GM12878 (cell line): Measurements from ENCODE around the gene DPF3. TPM values are rescaled to one million over a fixed set of nuclear protein-coding genes. Genes with fewer than 3 reads are reported as not detected.

Experiments
- ATAC-seq: fragments of 200-7000 bp; cut with Tn5 transposase; 3 replicates; pipeline ENCODE4 v1.9.1; 2020; ENCODE audit warnings: mild to moderate bottlenecking, moderate library complexity
- BruUV-seq: library from RNA; stranded (reverse); fragments of 400-500 nt; replicated peaks from 2 replicates; lab custom pipeline; 2021; lab: Mats Ljungman, UMichigan
- CTCF ChIA-PET: fragments of 300-600 bp; sonication (Branson Sonifier 250); formaldehyde crosslinking; extraction: SDS; loops from one replicate; lab custom pipeline; 2021; ENCODE audit warnings: inconsistent platforms; lab: Yijun Ruan, JAX
- POLR2A ChIA-PET: fragments of 350-600 bp; formaldehyde crosslinking; extraction: SDS; loops from one replicate; lab custom pipeline; 2021; ENCODE audit warnings: inconsistent platforms; lab: Charles Lee
- RAD21 ChIA-PET: fragments of 300-600 bp; sonication (Branson Sonifier 250); formaldehyde crosslinking; loops from one replicate; lab custom pipeline; 2023; ENCODE audit warnings: antibody characterized with exemption; ENCODE audit not compliant: unreplicated experiment; lab: Charles Lee
- SMC1A ChIA-PET: fragments of 300-600 bp; sonication (Branson Sonifier 250); formaldehyde crosslinking; loops from one replicate; lab custom pipeline; 2023; ENCODE audit not compliant: unreplicated experiment, uncharacterized antibody; lab: Charles Lee
- DNase-seq: peaks from one replicate; pipeline ENCODE4 v3.0.0-alpha.2; 2011; ENCODE audit warnings: low read depth, low spot score
- FAIRE-seq: peaks from 3 replicates; lab custom pipeline; 2011; peaks lifted over from hg19 to GRCh38; lab: Jason Lieb, UNC
- H2AFZ ChIP-seq: 2 replicates; pipeline ENCODE4 v1.6.0; 2011; ENCODE audit warnings: low read depth, low read length, control low read depth; ENCODE audit not compliant: control insufficient read depth
- H3K27ac ChIP-seq: 2 replicates; pipeline ENCODE4 v1.5.1; 2011; ENCODE audit warnings: control low read depth; ENCODE audit not compliant: control insufficient read depth, insufficient read depth
- H3K27me3 ChIP-seq, 2 experiments: replicated peaks in 1 of 2; 2 replicates each; pipeline versions ENCODE4 v1.6.0 to v1.6.1; 2011; ENCODE audit warnings: low read length in 1 of 2; ENCODE audit not compliant: control insufficient read depth in 2 of 2, insufficient read depth in 2 of 2
- H3K36me3 ChIP-seq, 2 experiments: 2 replicates each; pipeline ENCODE4 v1.5.1; 2011; ENCODE audit warnings: low read length in 1 of 2; ENCODE audit not compliant: control insufficient read depth in 2 of 2, insufficient read depth in 2 of 2
- H3K4me1 ChIP-seq: 2 replicates; pipeline ENCODE4 v1.6.1; 2011; ENCODE audit warnings: mild to moderate bottlenecking, low read length, moderate library complexity, mixed read lengths; ENCODE audit not compliant: control insufficient read depth, insufficient read depth
- H3K4me2 ChIP-seq: 2 replicates; pipeline ENCODE4 v1.6.0; 2011; ENCODE audit warnings: control low read depth; ENCODE audit not compliant: control insufficient read depth, insufficient read depth
- H3K4me3 ChIP-seq: fragments of 200-600 bp; sonication (generic); 2 replicates; pipeline ENCODE4 v1.5.1; 2016
- H3K79me2 ChIP-seq: 2 replicates; pipeline ENCODE4 v1.6.0; 2011; ENCODE audit warnings: low read length; ENCODE audit not compliant: control insufficient read depth, insufficient read depth
- H3K9ac ChIP-seq: 2 replicates; pipeline ENCODE4 v1.8.0; 2011; ENCODE audit warnings: low read length, control low read depth, mixed read lengths; ENCODE audit not compliant: control insufficient read depth, insufficient read depth
- H3K9me3 ChIP-seq: replicated peaks from 3 replicates; pipeline ENCODE4 v1.5.1; 2011; ENCODE audit warnings: mild to moderate bottlenecking, low read length; ENCODE audit not compliant: control insufficient read depth, insufficient read depth
- H4K20me1 ChIP-seq: 2 replicates; pipeline ENCODE4 v1.6.0; 2011; ENCODE audit not compliant: control insufficient read depth, insufficient read depth
- ASH2L ChIP-seq: fragments of 300-600, 200-600 bp; sonication (generic); IDR thresholded peaks from 2 replicates; pipeline ENCODE4 v1.6.1; 2017; ENCODE audit warnings: low read depth, mild to moderate bottlenecking, borderline replicate concordance
- BMI1 ChIP-seq: fragments of 450-650 bp; IDR thresholded peaks from 2 replicates; pipeline ENCODE4 v1.6.1; 2016; ENCODE audit warnings: mild to moderate bottlenecking, moderate library complexity, borderline replicate concordance
- E2F8 ChIP-seq: fragments of 450-650 bp; IDR thresholded peaks from 2 replicates; pipeline ENCODE4 v1.6.1; 2018; ENCODE audit warnings: mild to moderate bottlenecking, low read depth, moderate library complexity; ENCODE audit not compliant: partially characterized antibody
- EZH2 ChIP-seq: IDR thresholded peaks from 2 replicates; pipeline ENCODE4 v1.6.1; 2012; ENCODE audit warnings: low read depth, mild to moderate bottlenecking, control low read depth, inconsistent platforms, low read length, borderline replicate concordance; ENCODE audit not compliant: control insufficient read depth
- FOXM1 ChIP-seq: IDR thresholded peaks from 2 replicates; pipeline ENCODE4 v1.6.1; 2012; ENCODE audit warnings: low read depth, mild to moderate bottlenecking, inconsistent platforms, low read length, moderate library complexity
- LARP7 ChIP-seq: fragments of 450-650 bp; IDR thresholded peaks from 2 replicates; pipeline ENCODE4 v1.6.1; 2017; ENCODE audit warnings: mild to moderate bottlenecking
- NR2C1 ChIP-seq: fragments of 450-650 bp; IDR thresholded peaks from 2 replicates; pipeline ENCODE4 v1.6.1; 2017; ENCODE audit warnings: antibody characterized with exemption, mild to moderate bottlenecking, moderate library complexity
- NR2F1 ChIP-seq: fragments of 450-650 bp; conservative IDR thresholded peaks from 2 replicates; pipeline ENCODE4 v1.6.1; 2017; ENCODE audit warnings: mild to moderate bottlenecking
- SMAD1 ChIP-seq: fragments of 450-650 bp; IDR thresholded peaks from 2 replicates; pipeline ENCODE4 v1.6.1; 2018; ENCODE audit warnings: mild to moderate bottlenecking, low read depth; ENCODE audit not compliant: partially characterized antibody
- SMC3 ChIP-seq: IDR thresholded peaks from 2 replicates; pipeline ENCODE4 v1.6.1; 2011; ENCODE audit warnings: low read length, improper control_type of control experiment, borderline replicate concordance
- WGBS: methylation state at CpG from one replicate; pipeline ENCODE4 v1.1.6; 2016; ENCODE audit warnings: low lambda C conversion rate; ENCODE audit not compliant: insufficient replicate concordance, insufficient coverage; ENCODE audit errors: missing lambda C conversion rate; 5-methylcytosine and 5-hydroxymethylcytosine counted together
- in situ Hi-C: fragments of 300-500 bp; cut with MboI; formaldehyde crosslinking; loops from 9 replicates; pipeline ENCODE4 v1.14.3; 2018; ENCODE audit warnings: mixed read lengths
- intact Hi-C: fragments of 100-400 bp; cut with micrococcal nuclease; formaldehyde crosslinking; loops from one replicate; pipeline ENCODE4 v1.14.2; 2022; ENCODE audit not compliant: unreplicated experiment
- polyA plus RNA-seq, 11 experiments: library from polyadenylated mRNA; depleted of rRNA in 4 of 11; unstranded in 6 of 11; stranded (reverse) in 5 of 11; fragments of >200 nt; fragmentation: Nextera tagmentation in 4 of 11; fragmentation: Illumina TruSeq in 1 of 11; extraction: Ambion mirVana in 4 of 11; extraction: Trizol in 1 of 11; gene quantifications; 1 replicate in 1 of 11; 2 replicates in 10 of 11; pipeline versions ENCODE4 v1.2.1 to v1.2.3, GENCODE V29; 2011 to 2016; ENCODE audit warnings: inconsistent platforms in 2 of 11, missing spikeins in 2 of 11, low read depth in 1 of 11
- total RNA-seq, 4 experiments: library from RNA; depleted of rRNA in 3 of 4; stranded (reverse); fragments of >200 nt in 3 of 4; fragmentation: Illumina TruSeq in 1 of 4; extraction: Trizol in 1 of 4; gene quantifications; 2 replicates each; pipeline versions ENCODE4 v1.2.1 to v1.2.3, GENCODE V29; 2013 to 2021
- TF ChIP-seq, protein P1 (sequence below): fragments of 450-650 bp; IDR thresholded peaks from 2 replicates; pipeline ENCODE4 v1.6.1; 2017; ENCODE audit warnings: low read depth, mild to moderate bottlenecking, moderate library complexity
- TF ChIP-seq, protein P2 (sequence below): fragments of 450-650 bp; IDR thresholded peaks from 2 replicates; pipeline ENCODE4 v1.6.1; 2017; ENCODE audit warnings: borderline replicate concordance

Gene DPF3
- total and polyA plus RNA-seq, 10 of the 15 experiments (the other 5 are each of a cell fraction or from before 2014, with no cell fraction given): 0.69 to 8.0 (median 2.2) TPM

- no peak overlapping the region for H3K27ac ChIP-seq
- FAIRE-seq: no peak
- no peak overlapping the region for H3K4me2 ChIP-seq
- no peak overlapping the region for H3K4me3 ChIP-seq
- WGBS: 46% methylated on average over 5 of the region's 5 CpGs
- ATAC-seq: no peak
- no peaks in the 10 kb centered on the region for H3K9me3 ChIP-seq
- H3K9ac ChIP-seq: no peak overlapping the region
- H4K20me1 ChIP-seq: no peaks in the 10 kb centered on the region
- intact Hi-C loops (no loop called here), in situ Hi-C loops (no loop called here)
- RAD21 ChIA-PET: no interaction called here
- no peaks in the 10 kb centered on the region; the same call in 1 of the 2 replicates for H3K4me1 ChIP-seq
- CTCF ChIA-PET: interaction anchor here (0.5 to 2.4 kb wide), 3 partner anchors 24 to 646 kb away, joined by 3 to 9 read pairs (median 3); no protein-coding TSS in a partner anchor
- SMC1A ChIA-PET: interaction anchor here (0.5 kb wide), 1 partner anchor 232 kb away, joined by 3 read pairs; no protein-coding TSS in a partner anchor
- no peak for DNase-seq
- H3K79me2 ChIP-seq: peaks cover 10% of the 10 kb centered on the region
- POLR2A ChIA-PET: interaction anchor here (0.7 kb wide), 1 partner anchor 134 kb away, joined by 3 read pairs; no protein-coding TSS in a partner anchor
- H3K36me3 ChIP-seq: no peaks in the 10 kb centered on the region
- no peak overlapping the region for H2AFZ ChIP-seq
- H3K27me3 ChIP-seq: no peaks in the 10 kb centered on the region; a peak in 1 of 4 replicates
- TF ChIP-seq NR2F1: no peak
- no peak for TF ChIP-seq BMI1
- TF ChIP-seq SMC3: no peak
- no peak for TF ChIP-seq LARP7
- TF ChIP-seq EZH2: no peak
- BruUV-seq: no TSS peak
Measured at GRCh38 chr14:72924337-72924736, 30.4 kb upstream of the DPF3 start.

- Histone ChIP-seq H3K4me3 (no peak overlapping the region), H3K79me2 (no peaks in the 10 kb centered on the region), H4K20me1 (no peaks in the 10 kb centered on the region), H3K9me3 (no peaks in the 10 kb centered on the region), H3K27ac (no peak overlapping the region), H3K36me3 (no peaks in the 10 kb centered on the region), H3K4me2 (no peak overlapping the region), H3K9ac (no peak overlapping the region), H3K27me3 (no peaks in the 10 kb centered on the region; a peak in 1 of 4 replicates), H2AFZ (no peak overlapping the region), H3K4me1 (no peaks in the 10 kb centered on the region; the same call in 1 of the 2 replicates)
- DNase-seq (no peak), ATAC-seq (no peak), FAIRE-seq (no peak)
- RAD21 ChIA-PET: no interaction called here
- CTCF ChIA-PET: interaction anchor here (1.7 to 1.9 kb wide), 2 partner anchors 27 to 408 kb away, joined by 5 to 11 read pairs; no protein-coding TSS in a partner anchor
- no TSS peak for BruUV-seq
- SMC1A ChIA-PET: interaction anchor here (1.0 kb wide), 1 partner anchor 17 kb away, joined by 3 read pairs; no protein-coding TSS in a partner anchor
- intact Hi-C loops (no loop called here), in situ Hi-C loops (no loop called here)
- POLR2A ChIA-PET: no interaction called here
- TF ChIP-seq NR2C1: no peak
- TF ChIP-seq ASH2L: no peak
- TF ChIP-seq, protein P1, sequence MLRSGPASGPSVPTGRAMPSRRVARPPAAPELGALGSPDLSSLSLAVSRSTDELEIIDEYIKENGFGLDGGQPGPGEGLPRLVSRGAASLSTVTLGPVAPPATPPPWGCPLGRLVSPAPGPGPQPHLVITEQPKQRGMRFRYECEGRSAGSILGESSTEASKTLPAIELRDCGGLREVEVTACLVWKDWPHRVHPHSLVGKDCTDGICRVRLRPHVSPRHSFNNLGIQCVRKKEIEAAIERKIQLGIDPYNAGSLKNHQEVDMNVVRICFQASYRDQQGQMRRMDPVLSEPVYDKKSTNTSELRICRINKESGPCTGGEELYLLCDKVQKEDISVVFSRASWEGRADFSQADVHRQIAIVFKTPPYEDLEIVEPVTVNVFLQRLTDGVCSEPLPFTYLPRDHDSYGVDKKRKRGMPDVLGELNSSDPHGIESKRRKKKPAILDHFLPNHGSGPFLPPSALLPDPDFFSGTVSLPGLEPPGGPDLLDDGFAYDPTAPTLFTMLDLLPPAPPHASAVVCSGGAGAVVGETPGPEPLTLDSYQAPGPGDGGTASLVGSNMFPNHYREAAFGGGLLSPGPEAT: no peak
- no peak for TF ChIP-seq SMAD1
- no peak for TF ChIP-seq E2F8
- TF ChIP-seq, protein P2, sequence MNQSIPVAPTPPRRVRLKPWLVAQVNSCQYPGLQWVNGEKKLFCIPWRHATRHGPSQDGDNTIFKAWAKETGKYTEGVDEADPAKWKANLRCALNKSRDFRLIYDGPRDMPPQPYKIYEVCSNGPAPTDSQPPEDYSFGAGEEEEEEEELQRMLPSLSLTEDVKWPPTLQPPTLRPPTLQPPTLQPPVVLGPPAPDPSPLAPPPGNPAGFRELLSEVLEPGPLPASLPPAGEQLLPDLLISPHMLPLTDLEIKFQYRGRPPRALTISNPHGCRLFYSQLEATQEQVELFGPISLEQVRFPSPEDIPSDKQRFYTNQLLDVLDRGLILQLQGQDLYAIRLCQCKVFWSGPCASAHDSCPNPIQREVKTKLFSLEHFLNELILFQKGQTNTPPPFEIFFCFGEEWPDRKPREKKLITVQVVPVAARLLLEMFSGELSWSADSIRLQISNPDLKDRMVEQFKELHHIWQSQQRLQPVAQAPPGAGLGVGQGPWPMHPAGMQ: no peak
- no peak for TF ChIP-seq FOXM1
Measured at GRCh38 chr14:72921396-72921795, 27.5 kb upstream of the DPF3 start.
